Stimulated activated CD4-positive, alpha-beta T cell treated with anti-CD3 and anti-CD28 coated beads, Interleukin-4, amount 100 ng/mL, for 1 hour (primary cell): ENCODE data around the gene ADARB1.

ENCODE experiments used
- DNase-seq: peaks from one replicate; pipeline ENCODE4 v3.0.0-alpha.2; 2020

ADARB1 gene

GRCh38 chr21:45177039-45177438 is 102.7 kb downstream of the ADARB1 start:
- no peak for DNase-seq

GRCh38 chr21:45178070-45178608 is 103.8 kb downstream of the ADARB1 start:
- DNase-seq = no peak

- no peak for DNase-seq
These were observed 104.6 kb downstream of the ADARB1 start for GRCh38 chr21:45178971-45179370.

GRCh38 chr21:45179568-45180245 is 105.3 kb downstream of the ADARB1 start:
- no peak for DNase-seq

GRCh38 chr21:45180246-45180599 is 105.8 kb downstream of the ADARB1 start:
- DNase-seq = no peak

- DNase-seq = no peak
These were observed 108.6 kb downstream of the ADARB1 start for GRCh38 chr21:45182958-45183357.

- no peak for DNase-seq
These were observed 109.5 kb downstream of the ADARB1 start for GRCh38 chr21:45183852-45184251.

- no peak for DNase-seq
These were observed 110.5 kb downstream of the ADARB1 start for GRCh38 chr21:45184869-45185268.

- DNase-seq = no peak
These were observed 112.3 kb downstream of the ADARB1 start for GRCh38 chr21:45186709-45187108.

GRCh38 chr21:45187646-45188045 is 113.3 kb downstream of the ADARB1 start:
- no peak for DNase-seq

- DNase-seq = no peak
These were observed 115.6 kb downstream of the ADARB1 start for GRCh38 chr21:45190013-45190412.

- DNase-seq = no peak
These were observed 118.0 kb downstream of the ADARB1 start for GRCh38 chr21:45192332-45192731.

- no peak for DNase-seq
These were observed 122.2 kb downstream of the ADARB1 start for GRCh38 chr21:45196620-45197019.

GRCh38 chr21:45199201-45199600 is 124.8 kb downstream of the ADARB1 start:
- DNase-seq = no peak

- DNase-seq = no peak
These were observed 125.7 kb downstream of the ADARB1 start for GRCh38 chr21:45200031-45200430.

GRCh38 chr21:45200581-45201296 is 126.4 kb downstream of the ADARB1 start:
- no peak for DNase-seq

- DNase-seq = no peak
These were observed 128.0 kb downstream of the ADARB1 start for GRCh38 chr21:45202344-45202743.

GRCh38 chr21:45202889-45203288 is 128.5 kb downstream of the ADARB1 start:
- no peak for DNase-seq

GRCh38 chr21:45203983-45204382 is 129.6 kb downstream of the ADARB1 start:
- DNase-seq = no peak

GRCh38 chr21:45204395-45204794 is 130.0 kb downstream of the ADARB1 start:
- DNase-seq = no peak

- DNase-seq = no peak
These were observed 133.7 kb downstream of the ADARB1 start for GRCh38 chr21:45207839-45208626.

GRCh38 chr21:45208627-45208951 is 134.2 kb downstream of the ADARB1 start:
- DNase-seq = no peak

- DNase-seq = no peak
These were observed 134.7 kb downstream of the ADARB1 start for GRCh38 chr21:45209046-45209445.
